Transverse colon (tissue), 3 donors: ENCODE data around the gene DMD.

Source experiments
- CTCF ChIP-seq, 5 experiments: fragments of 200-600 bp in 3 of 5; fragments of 450-650 bp in 2 of 5; sonication (generic) in 3 of 5; IDR thresholded peaks; 1 replicate in 2 of 5; 2 replicates in 3 of 5; pipeline ENCODE4 v1.5.1; 2016 to 2017; ENCODE audit warnings: antibody characterized with exemption in 5 of 5, inconsistent platforms in 3 of 5, mild to moderate bottlenecking in 2 of 5, moderate library complexity in 1 of 5
- EP300 ChIP-seq: sonication (generic); formaldehyde crosslinking; IDR thresholded peaks from one replicate; pipeline ENCODE4 v1.6.1; 2017; ENCODE audit warnings: antibody characterized with exemption, low read depth
- POLR2A ChIP-seq: fragments of 450-650 bp; IDR thresholded peaks from one replicate; pipeline ENCODE4 v1.6.1; 2016; ENCODE audit warnings: antibody characterized with exemption, mild to moderate bottlenecking, moderate library complexity

GRCh38 chrX:33218819-33219218 is 7.5 kb upstream of the DMD start:
- TF ChIP-seq POLR2A, result no peak
- no peak for TF ChIP-seq CTCF (IDR thresholded peaks at IDR 0.05)
- no peak for TF ChIP-seq EP300
